ENCODE measurements around the gene FURIN. TPM values are rescaled to one million over a fixed set of nuclear protein-coding genes. Genes with fewer than 3 reads are reported as not detected.

Gene FURIN
- 100 to 1,000 TPM in 2 of 4 donors, 10 to 100 TPM in 2; 61.6 to 120 (median 100) TPM for total RNA-seq

DNA sequence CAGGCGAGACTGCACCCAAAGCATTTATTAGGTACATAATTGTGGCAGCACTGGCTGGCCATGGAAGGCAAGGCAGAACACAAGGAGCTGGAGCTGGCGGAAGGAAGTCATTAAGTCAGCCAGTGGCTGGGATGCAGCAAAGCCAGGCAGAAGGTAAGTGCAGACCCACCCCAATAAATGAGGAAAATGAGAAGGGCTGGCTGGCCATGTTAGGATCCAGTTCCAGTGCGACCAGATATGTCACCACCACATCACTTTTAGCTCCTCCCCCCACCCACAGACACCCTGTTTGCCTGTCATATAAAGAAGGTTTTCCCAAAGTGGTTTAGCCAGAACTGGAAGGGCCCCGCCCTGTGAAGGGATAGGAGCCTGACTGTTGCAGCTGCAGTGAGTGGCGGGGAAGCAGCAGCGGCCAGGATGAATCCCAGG lies at the start of gene FURIN:
FURIN (plus strand) TSS at position 328 of the 429 bp plus-strand sequence. CDS start 7,153 bp downstream, outside the sequence.
- Histone ChIP-seq H3K9me3 (no peaks in the 10 kb centered on the region), H3K4me1 (peaks cover 64% of the 10 kb centered on the region), H3K27me3 (no peaks in the 10 kb centered on the region), H3K36me3 (no peaks in the 10 kb centered on the region), H3K27ac (peak within 1 kb of the TSS; percentile 97), H3K4me3 (peak within 1 kb of the TSS; percentile 81)
- no peak for DNase-seq (ENCODE audit: low spot score in 2 of 2)
- 43% methylated on average over 6 of the region's 6 CpGs for whole genome bisulfite sequencing
- TF ChIP-seq CTCF (IDR thresholded peaks at IDR 0.05) (no peak), POLR2AphosphoS5 (IDR thresholded peaks at IDR 0.05) (peak in 1 of 3 donors; percentile 33)

- no peak overlapping the region for H3K27ac ChIP-seq
These were observed 49.0 kb upstream of the FURIN start for GRCh38 chr15:90819390-90819789.

DNA sequence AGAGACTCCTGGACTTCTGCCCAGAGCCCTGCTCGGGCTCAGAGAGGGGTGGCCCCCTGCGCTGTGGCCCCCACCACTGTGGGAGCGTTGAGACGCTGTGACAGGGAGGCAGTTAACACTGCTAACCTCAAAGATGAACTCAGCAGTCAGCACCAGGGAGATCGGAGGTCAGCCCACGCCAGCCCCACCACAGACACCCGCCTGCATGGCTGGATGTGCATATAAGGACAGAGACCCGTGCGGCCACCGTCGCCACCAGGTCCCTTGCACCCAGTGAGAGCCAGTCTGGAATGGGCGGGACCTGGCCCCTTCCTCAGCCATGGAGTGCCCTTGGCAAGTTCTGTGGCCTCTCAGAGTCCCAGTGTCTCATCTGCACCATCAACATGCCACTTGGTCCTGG lies 48.5 kb upstream of the FURIN start:
- DNase-seq (ENCODE audit: low spot score in 2 of 2): no peak
- no peak for TF ChIP-seq POLR2AphosphoS5 (IDR thresholded peaks at IDR 0.05)
- no peak for TF ChIP-seq CTCF (IDR thresholded peaks at IDR 0.05)
- no peak for TF ChIP-seq EP300 (IDR thresholded peaks at IDR 0.05)
- TF ChIP-seq POLR2A (IDR thresholded peaks at IDR 0.05): no peak
- no peak overlapping the region for H3K27ac ChIP-seq
- H3K9me3 ChIP-seq: no peaks in the 10 kb centered on the region
- no peaks in the 10 kb centered on the region for H3K36me3 ChIP-seq
- 100% methylated on average over 1 of the region's 12 CpGs for WGBS
- H3K4me1 ChIP-seq: peaks cover 13% of the 10 kb centered on the region
- no peaks in the 10 kb centered on the region for H3K27me3 ChIP-seq
- no peak overlapping the region for H3K4me3 ChIP-seq

More at GRCh38 chr15:90819390-90819789, 49.0 kb upstream of the FURIN start:
- no peak for DNase-seq (ENCODE audit: low spot score in 2 of 2)
- 100% methylated on average over 2 of the region's 6 CpGs for WGBS
- Histone ChIP-seq H3K36me3 (no peaks in the 10 kb centered on the region), H3K4me1 (peaks cover 14% of the 10 kb centered on the region), H3K9me3 (no peaks in the 10 kb centered on the region), H3K27me3 (no peaks in the 10 kb centered on the region), H3K4me3 (no peak overlapping the region)
- TF ChIP-seq POLR2A (IDR thresholded peaks at IDR 0.05) (no peak), CTCF (IDR thresholded peaks at IDR 0.05) (no peak), EP300 (IDR thresholded peaks at IDR 0.05) (no peak), POLR2AphosphoS5 (IDR thresholded peaks at IDR 0.05) (no peak)

- 96% methylated on average over 4 of the region's 7 CpGs for WGBS
- no peak for DNase-seq (ENCODE audit: low spot score in 2 of 2)
- peaks cover 13% of the 10 kb centered on the region for H3K4me1 ChIP-seq
- TF ChIP-seq EP300 (IDR thresholded peaks at IDR 0.05) (no peak), POLR2A (IDR thresholded peaks at IDR 0.05) (no peak), POLR2AphosphoS5 (IDR thresholded peaks at IDR 0.05) (no peak), CTCF (IDR thresholded peaks at IDR 0.05) (no peak)
- H3K27me3 ChIP-seq: no peaks in the 10 kb centered on the region
- H3K27ac ChIP-seq: no peak overlapping the region
- H3K9me3 ChIP-seq: no peaks in the 10 kb centered on the region
- H3K4me3 ChIP-seq: no peak overlapping the region
- no peaks in the 10 kb centered on the region for H3K36me3 ChIP-seq
These were observed 47.9 kb upstream of the FURIN start for GRCh38 chr15:90820481-90820880.

GRCh38 chr15:90822204-90822955 lies 46.0 kb upstream of the FURIN start:
- Histone ChIP-seq H3K36me3 (no peaks in the 10 kb centered on the region), H3K27me3 (no peaks in the 10 kb centered on the region), H3K4me3 (no peak overlapping the region), H3K4me1 (peaks cover 13% of the 10 kb centered on the region), H3K27ac (no peak overlapping the region), H3K9me3 (no peaks in the 10 kb centered on the region)
- 85% methylated on average over 8 of the region's 8 CpGs for WGBS
- TF ChIP-seq POLR2A (IDR thresholded peaks at IDR 0.05) (no peak), EP300 (IDR thresholded peaks at IDR 0.05) (no peak), CTCF (IDR thresholded peaks at IDR 0.05) (no peak), POLR2AphosphoS5 (IDR thresholded peaks at IDR 0.05) (no peak)
- peak; percentile 22 to 40 for DNase-seq (ENCODE audit: low spot score in 2 of 2)
